Activated CD4-positive, alpha-beta memory T cell treated with anti-CD3 and anti-CD28 coated beads for 36 hours (primary cell): ENCODE measurements around the gene PTTG1IP. TPM values are rescaled to one million over a fixed set of nuclear protein-coding genes. Genes with fewer than 3 reads are reported as not detected.
"Not testable (repeated sequence)": the region's sequence is repeated elsewhere in the genome, so short reads cannot be mapped to it uniquely, and the experiment has no call there.

Source experiments
- CTCF ChIA-PET: fragments of 350-600 bp; sonication (Branson Sonifier 250); formaldehyde crosslinking; loops from one replicate; lab custom pipeline; 2021; ENCODE audit warnings: antibody characterized with exemption, inconsistent platforms; lab: Charles Lee
- POLR2A ChIA-PET: fragments of 350-600 bp; sonication (Branson Sonifier 250); formaldehyde crosslinking; loops from one replicate; lab custom pipeline; 2021; ENCODE audit warnings: antibody characterized with exemption; lab: Charles Lee
- DNase-seq: peaks from one replicate; pipeline ENCODE4 v3.0.0-alpha.2; 2020
- H3K27ac Mint-ChIP-seq: one replicate; pipeline ENCODE4 v1.8.0; 2021; ENCODE audit warnings: mixed read lengths
- H3K27me3 Mint-ChIP-seq: one replicate; pipeline ENCODE4 v1.8.0; 2021; ENCODE audit warnings: mixed read lengths
- H3K36me3 Mint-ChIP-seq: one replicate; pipeline ENCODE4 v1.8.0; 2021; ENCODE audit warnings: mixed read lengths
- H3K4me1 Mint-ChIP-seq: one replicate; pipeline ENCODE4 v1.8.0; 2021; ENCODE audit warnings: low read depth, mixed read lengths
- H3K4me3 Mint-ChIP-seq: one replicate; pipeline ENCODE4 v1.8.0; 2021; ENCODE audit warnings: mild to moderate bottlenecking, mixed read lengths
- H3K9me3 Mint-ChIP-seq: one replicate; pipeline ENCODE4 v1.8.0; 2021; ENCODE audit warnings: mixed read lengths
- intact Hi-C: fragments of 100-400 bp; cut with micrococcal nuclease; formaldehyde crosslinking; loops from one replicate; pipeline ENCODE4 v1.15.1; 2023
- total RNA-seq, 2 experiments: library from RNA; stranded (reverse); gene quantifications; one replicate each; pipeline ENCODE4 v1.2.3, GENCODE V29; 2021

Gene PTTG1IP
- total RNA-seq, 2 experiments from 2014 or later, result 43.0 to 44.4 TPM

- intact Hi-C loops, result no loop called here
- Mint-ChIP-seq H3K4me3 (no peak overlapping the region), H3K4me1 (peaks cover 16% of the 10 kb centered on the region), H3K27me3 (no peaks in the 10 kb centered on the region), H3K36me3 (no peaks in the 10 kb centered on the region), H3K9me3 (no peaks in the 10 kb centered on the region), H3K27ac (no peak overlapping the region)
- ChIA-PET CTCF (no interaction called here), POLR2A (no interaction called here)
- DNase-seq, result no peak
These were observed 39.1 kb downstream of the PTTG1IP start for GRCh38 chr21:44834231-44834950.

DNA sequence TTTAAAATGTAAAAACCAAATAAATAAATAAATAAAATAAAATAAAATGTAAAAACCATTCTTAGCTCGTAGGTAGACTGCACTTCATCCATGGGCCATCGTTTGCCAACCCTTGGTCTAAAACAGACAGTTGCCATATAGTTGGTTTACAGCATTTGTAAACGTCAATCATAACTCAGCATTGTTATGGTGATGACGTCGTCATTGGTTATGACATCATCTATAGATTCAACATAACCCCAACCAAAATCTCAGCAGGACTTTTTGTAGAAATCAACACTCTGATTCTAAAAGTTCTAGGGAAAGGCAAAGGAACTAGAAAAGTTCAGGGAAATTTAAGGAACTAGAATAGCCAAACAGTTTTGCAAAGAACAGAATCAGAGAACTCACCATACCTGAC lies 39.8 kb downstream of the PTTG1IP start:
- ChIA-PET POLR2A (no interaction called here), CTCF (no interaction called here)
- intact Hi-C loops, result no loop called here
- Mint-ChIP-seq H3K27ac (no peak overlapping the region), H3K4me1 (peaks cover 20% of the 10 kb centered on the region), H3K4me3 (no peak overlapping the region), H3K27me3 (no peaks in the 10 kb centered on the region), H3K9me3 (peaks cover 4% of the 10 kb centered on the region), H3K36me3 (peaks cover 2% of the 10 kb centered on the region)
- DNase-seq, result no peak

DNA sequence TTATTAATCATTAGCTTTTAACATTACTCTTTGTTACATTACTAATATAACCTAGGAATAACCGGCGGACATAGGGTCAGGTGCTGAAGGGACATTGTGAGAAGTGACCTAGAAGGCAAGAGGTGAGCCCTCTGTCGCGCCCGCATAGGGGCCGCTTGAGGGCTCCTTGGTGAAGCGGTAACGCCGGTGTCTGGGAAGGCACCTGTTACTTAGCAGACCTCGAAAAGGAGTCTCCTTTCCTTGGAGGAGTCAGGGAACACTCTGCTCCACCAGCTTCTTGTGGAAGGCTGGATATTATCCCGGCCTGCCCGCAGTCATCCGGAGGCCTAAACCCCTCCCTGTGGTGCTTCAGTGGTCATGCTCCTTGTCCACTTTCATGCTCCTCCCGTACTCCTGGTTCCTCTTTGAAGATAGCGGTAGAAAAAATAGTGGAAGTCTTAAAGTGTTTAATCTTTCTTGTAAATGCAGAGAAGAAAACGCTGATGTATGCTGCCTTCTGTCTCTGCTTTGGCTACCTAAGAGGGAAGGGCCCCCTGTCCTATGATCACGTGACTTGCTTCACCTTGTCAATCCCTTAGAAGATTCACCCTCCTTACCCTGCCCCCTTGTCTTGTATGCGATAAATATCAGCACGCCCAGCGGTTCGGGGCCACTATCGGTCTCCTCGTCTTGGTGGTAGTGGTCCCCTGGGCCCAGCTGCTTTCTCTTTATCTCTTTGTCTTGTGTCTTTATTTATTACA lies 40.8 kb downstream of the PTTG1IP start:
- peaks cover 20% of the 10 kb centered on the region for H3K4me1 Mint-ChIP-seq
- H3K36me3 Mint-ChIP-seq, DNase-seq, CTCF ChIA-PET, intact Hi-C loops, POLR2A ChIA-PET, H3K27me3 Mint-ChIP-seq, H3K27ac Mint-ChIP-seq, H3K4me3 Mint-ChIP-seq: not testable (repeated sequence)
- peaks cover 14% of the 10 kb centered on the region for H3K9me3 Mint-ChIP-seq

DNA sequence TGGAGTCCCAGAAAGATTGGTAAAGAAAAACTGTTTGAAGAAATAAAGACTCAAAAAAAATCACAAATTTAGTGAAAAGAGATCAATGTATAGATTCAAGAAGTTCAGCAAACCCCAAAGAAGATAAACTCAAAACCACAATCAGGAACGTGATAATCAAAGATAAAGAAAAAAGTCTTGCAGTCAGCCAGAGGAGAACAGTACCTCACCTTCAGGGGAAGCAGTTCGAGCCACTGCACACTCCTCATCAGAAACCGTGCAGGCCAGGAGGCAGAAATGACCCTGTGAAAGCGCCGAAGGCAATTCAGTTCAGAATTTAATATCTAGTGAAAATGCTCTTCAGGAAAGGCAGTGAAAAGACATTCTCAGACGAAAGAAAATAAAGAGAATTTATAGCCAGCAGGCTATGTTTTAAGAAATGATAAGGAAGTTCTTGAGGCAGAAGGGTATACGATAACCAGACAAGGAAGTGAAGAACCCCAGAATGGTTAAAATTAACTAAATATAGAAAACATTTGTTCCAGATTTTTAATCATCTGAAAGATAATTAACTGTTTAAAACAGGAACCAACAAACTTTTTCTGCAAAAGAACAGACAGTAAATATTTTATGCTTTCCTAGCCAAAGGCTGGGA lies 42.1 kb downstream of the PTTG1IP start:
- Mint-ChIP-seq H3K4me1 (peaks cover 20% of the 10 kb centered on the region), H3K27me3 (no peaks in the 10 kb centered on the region), H3K36me3 (peaks cover 12% of the 10 kb centered on the region), H3K9me3 (peaks cover 21% of the 10 kb centered on the region), H3K27ac (no peak overlapping the region), H3K4me3 (no peak overlapping the region)
- CTCF ChIA-PET, result no interaction called here
- intact Hi-C loops, result no loop called here
- DNase-seq, result no peak
- POLR2A ChIA-PET, result no interaction called here

DNA sequence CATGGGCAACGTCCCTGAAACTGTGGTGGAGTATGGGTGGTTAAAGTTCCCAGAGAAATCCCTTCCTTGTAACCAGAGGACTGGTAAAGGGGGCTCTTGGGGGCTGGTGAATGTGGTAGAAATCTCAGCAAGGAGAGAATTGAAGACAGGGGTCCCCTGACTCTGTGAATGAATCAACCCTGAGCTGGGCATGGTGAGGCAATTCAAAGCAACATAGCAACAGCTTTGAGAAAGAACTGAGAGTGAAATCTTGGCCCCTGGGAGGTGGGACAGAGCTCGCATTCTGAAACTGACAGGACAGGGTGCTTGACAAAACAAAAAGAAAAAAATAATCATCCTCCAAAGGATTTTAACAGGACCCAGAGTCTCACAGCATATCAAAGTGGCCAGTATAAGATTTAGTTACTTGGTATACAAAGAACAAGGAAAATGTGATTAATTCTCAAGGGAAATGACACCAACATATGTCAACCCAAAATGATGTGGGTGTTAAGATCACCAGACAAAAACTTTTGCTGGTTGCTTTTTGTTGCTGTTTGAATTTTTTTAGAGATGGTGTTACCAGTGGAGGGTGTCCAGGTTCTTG lies 43.9 kb downstream of the PTTG1IP start:
- peak overlapping the region; percentile 79 for H3K27ac Mint-ChIP-seq
- no peaks in the 10 kb centered on the region for H3K27me3 Mint-ChIP-seq
- H3K4me3 Mint-ChIP-seq, result no peak overlapping the region
- CTCF ChIA-PET, result no interaction called here
- intact Hi-C loops, result no loop called here
- peak; percentile 30 for DNase-seq
- peaks cover 12% of the 10 kb centered on the region for H3K36me3 Mint-ChIP-seq
- H3K9me3 Mint-ChIP-seq, result peaks cover 21% of the 10 kb centered on the region
- H3K4me1 Mint-ChIP-seq, result peaks cover 20% of the 10 kb centered on the region
- POLR2A ChIA-PET, result no interaction called here

- peak overlapping the region; percentile 3 for H3K27ac Mint-ChIP-seq
- peaks cover 25% of the 10 kb centered on the region for H3K9me3 Mint-ChIP-seq
- no peaks in the 10 kb centered on the region for H3K27me3 Mint-ChIP-seq
- peaks cover 20% of the 10 kb centered on the region for H3K4me1 Mint-ChIP-seq
- intact Hi-C loops, result no loop called here
- H3K36me3 Mint-ChIP-seq, result peaks cover 12% of the 10 kb centered on the region
- no peak overlapping the region for H3K4me3 Mint-ChIP-seq
- ChIA-PET POLR2A (interaction anchor here (0.9 kb wide), 1 partner anchor 27 kb away, joined by 3 read pairs; the partner anchor contains the start of gene UBE2G2), CTCF (no interaction called here)
- no peak for DNase-seq
These were observed 45.0 kb downstream of the PTTG1IP start for GRCh38 chr21:44828362-44829056.

GRCh38 chr21:44823179-44823660 lies 50.3 kb downstream of the PTTG1IP start:
- no peak for DNase-seq
- intact Hi-C loops, result no loop called here
- POLR2A ChIA-PET, result no interaction called here
- CTCF ChIA-PET, result interaction anchor here (0.9 to 1.5 kb wide), 2 partner anchors 23 to 312 kb away, joined by 4 to 7 read pairs; no protein-coding TSS in a partner anchor
- Mint-ChIP-seq H3K27me3 (no peaks in the 10 kb centered on the region), H3K9me3 (peaks cover 43% of the 10 kb centered on the region), H3K27ac (no peak overlapping the region), H3K4me1 (no peaks in the 10 kb centered on the region), H3K36me3 (peaks cover 6% of the 10 kb centered on the region), H3K4me3 (no peak overlapping the region)

DNA sequence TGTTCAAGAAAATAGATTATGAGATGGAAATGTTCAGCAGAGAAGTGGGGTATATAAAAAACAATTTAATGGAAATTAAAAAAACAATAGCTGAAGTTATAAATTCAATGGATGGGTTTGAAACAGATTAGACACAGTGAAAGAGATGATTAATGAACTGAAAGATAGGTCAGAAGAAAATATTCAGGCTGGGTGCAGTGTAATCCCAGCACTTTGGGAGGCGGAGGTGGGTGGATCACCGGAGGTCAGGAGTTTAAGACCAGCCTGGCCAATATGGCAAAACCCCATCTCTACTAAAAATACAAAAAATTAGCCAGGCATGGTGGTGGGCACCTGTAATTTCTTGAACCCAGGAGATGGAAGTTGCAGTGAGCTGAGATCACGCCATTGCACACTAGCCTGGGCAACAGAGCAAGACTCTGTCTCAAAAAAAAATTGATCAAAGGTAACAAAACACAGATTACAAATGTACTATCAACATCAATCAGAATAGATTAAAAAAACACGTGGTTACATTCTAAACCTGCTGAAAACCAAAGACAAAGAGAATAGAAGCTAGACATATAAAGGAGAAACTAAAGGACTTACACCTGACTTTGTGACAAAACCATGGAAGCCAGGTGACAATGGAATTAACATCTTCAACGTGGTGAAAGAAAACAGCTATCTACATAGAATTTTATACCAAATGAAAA lies 50.9 kb downstream of the PTTG1IP start:
- no peaks in the 10 kb centered on the region for H3K27me3 Mint-ChIP-seq
- no peaks in the 10 kb centered on the region for H3K4me1 Mint-ChIP-seq
- DNase-seq, result no peak
- no peak overlapping the region for H3K27ac Mint-ChIP-seq
- peaks cover 3% of the 10 kb centered on the region for H3K36me3 Mint-ChIP-seq
- intact Hi-C loops, result no loop called here
- H3K4me3 Mint-ChIP-seq, result no peak overlapping the region
- POLR2A ChIA-PET, result no interaction called here
- H3K9me3 Mint-ChIP-seq, result peaks cover 37% of the 10 kb centered on the region
- CTCF ChIA-PET, result interaction anchor here (0.9 to 1.5 kb wide), 2 partner anchors 22 to 312 kb away, joined by 4 to 7 read pairs; no protein-coding TSS in a partner anchor

DNA sequence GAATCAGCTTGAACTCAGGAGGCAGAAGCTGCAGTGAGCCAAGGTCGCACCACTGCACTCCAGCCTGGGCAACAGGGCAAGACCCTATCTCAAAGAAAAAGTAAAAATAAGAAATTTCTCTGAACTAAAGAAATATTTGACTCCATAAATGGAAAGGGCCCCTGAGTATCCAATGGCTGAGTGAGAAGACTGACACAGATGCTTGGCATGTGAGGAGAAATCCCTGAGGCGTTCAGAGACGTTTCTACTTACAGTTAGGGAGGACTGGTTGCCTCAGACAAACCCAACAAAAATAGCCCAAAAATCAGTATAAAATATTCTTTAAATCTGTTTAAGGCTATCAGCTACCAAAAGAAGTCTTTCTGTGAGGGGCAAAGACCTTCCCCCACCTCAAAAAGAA lies 52.6 kb downstream of the PTTG1IP start:
- Mint-ChIP-seq H3K27me3 (no peaks in the 10 kb centered on the region), H3K36me3 (no peaks in the 10 kb centered on the region), H3K9me3 (peaks cover 30% of the 10 kb centered on the region), H3K4me3 (no peak overlapping the region), H3K4me1 (peaks cover 11% of the 10 kb centered on the region), H3K27ac (no peak overlapping the region)
- DNase-seq, result no peak
- CTCF ChIA-PET, result interaction anchor here (1.3 kb wide), 1 partner anchor 27 kb away, joined by 4 read pairs; no protein-coding TSS in a partner anchor
- intact Hi-C loops, result no loop called here
- POLR2A ChIA-PET, result no interaction called here

DNA sequence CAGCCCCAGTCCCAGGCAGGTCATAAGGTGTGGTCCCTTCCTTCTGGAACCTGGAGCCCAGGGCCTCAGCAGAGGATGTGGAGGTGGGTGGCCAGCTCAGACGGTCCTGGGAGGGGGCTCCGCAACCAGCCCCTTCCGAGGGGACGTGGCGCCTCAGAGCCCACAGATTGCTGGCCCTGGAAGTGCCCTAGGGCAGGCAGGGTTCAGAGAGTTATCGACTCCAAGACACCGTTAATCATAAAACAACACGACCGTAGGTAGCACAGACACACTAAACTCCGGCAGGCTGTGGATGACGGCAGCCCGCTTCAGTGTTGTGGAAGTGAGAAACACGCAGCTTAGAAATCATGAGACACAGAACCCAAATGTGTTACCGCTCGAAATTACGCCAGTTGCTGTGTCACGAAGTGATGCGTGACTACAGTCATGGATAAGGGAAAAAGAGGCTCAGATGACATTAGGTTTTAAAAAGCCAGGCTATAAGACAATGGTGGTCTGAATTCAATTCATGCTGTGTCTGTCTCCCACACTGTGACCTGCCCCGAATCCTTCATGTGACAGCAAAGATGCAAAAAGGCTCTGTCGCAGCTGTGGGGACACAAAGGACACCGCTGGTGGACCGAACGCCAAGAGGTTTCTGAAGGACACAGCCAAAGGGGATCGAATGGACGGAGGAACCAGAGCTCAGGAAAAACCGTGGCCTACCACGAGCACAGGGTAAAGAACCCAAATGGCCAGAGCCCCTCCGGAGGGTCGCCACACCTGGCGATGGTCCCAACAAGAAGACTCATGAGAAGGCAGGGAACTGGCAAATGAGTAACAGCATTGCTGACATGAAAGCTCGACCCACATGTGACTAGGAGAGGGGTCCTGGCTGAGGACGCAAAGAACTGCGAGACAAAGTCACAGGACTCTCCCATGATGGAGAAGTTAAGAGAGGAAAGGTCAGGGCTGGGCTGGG lies 53.9 kb downstream of the PTTG1IP start:
- CTCF ChIA-PET, result interaction anchor here (0.7 to 1.3 kb wide), 2 partner anchors 26 to 54 kb away, joined by 3 to 4 read pairs; partner anchors contain the start of gene PTTG1IP
- intact Hi-C loops, result loop anchor here (5.0 kb wide), 2 partner anchors 108 to 263 kb away; no protein-coding TSS in a partner anchor
- H3K4me1 Mint-ChIP-seq, result peaks cover 11% of the 10 kb centered on the region
- POLR2A ChIA-PET, result no interaction called here
- no peaks in the 10 kb centered on the region for H3K27me3 Mint-ChIP-seq
- peak overlapping the region; percentile 64 for H3K27ac Mint-ChIP-seq
- peaks cover 30% of the 10 kb centered on the region for H3K9me3 Mint-ChIP-seq
- DNase-seq, result no peak
- H3K4me3 Mint-ChIP-seq, result peak overlapping the region; percentile 56
- H3K36me3 Mint-ChIP-seq, result no peaks in the 10 kb centered on the region
